Karpas-422 (cell line): Measurements from ENCODE around the gene ZBTB9. TPM values are rescaled to one million over a fixed set of nuclear protein-coding genes. Genes with fewer than 3 reads are reported as not detected.

ENCODE experiments used
- DNase-seq: peaks from one replicate; pipeline ENCODE4 v3.0.0-alpha.2; 2015
- H2AFZ ChIP-seq: fragments of 200-600 bp; sonication (generic); 2 replicates; pipeline ENCODE4 v1.6.1; 2014; ENCODE audit warnings: antibody characterized with exemption, low read length, mixed read lengths
- H3K27ac ChIP-seq: fragments of 200-600 bp; sonication (generic); 2 replicates; pipeline ENCODE4 v1.5.1; 2014; ENCODE audit warnings: mild to moderate bottlenecking, low read length, moderate library complexity
- H3K27me3 ChIP-seq: fragments of 200-600 bp; sonication (generic); 2 replicates; pipeline ENCODE4 v1.6.1; 2014; ENCODE audit warnings: low read length, mixed read lengths
- H3K36me3 ChIP-seq: fragments of 200-600 bp; sonication (generic); 2 replicates; pipeline ENCODE4 v1.6.1; 2014; ENCODE audit warnings: low read length, mixed read lengths; ENCODE audit not compliant: insufficient read depth
- H3K4me1 ChIP-seq: fragments of 200-600 bp; sonication (generic); 2 replicates; pipeline ENCODE4 v1.6.1; 2014; ENCODE audit warnings: mild to moderate bottlenecking, low read length, mixed read lengths
- H3K4me2 ChIP-seq: fragments of 200-600 bp; sonication (generic); 2 replicates; pipeline ENCODE4 v1.6.1; 2014; ENCODE audit warnings: low read length, low read depth, mild to moderate bottlenecking; ENCODE audit not compliant: poor library complexity, severe bottlenecking
- H3K4me3 ChIP-seq: fragments of 200-600 bp; sonication (generic); 2 replicates; pipeline ENCODE4 v1.5.1; 2014; ENCODE audit warnings: mild to moderate bottlenecking, antibody characterized with exemption, low read length, mixed read lengths
- H3K79me2 ChIP-seq: fragments of 200-600 bp; sonication (generic); 2 replicates; pipeline ENCODE4 v1.6.1; 2014; ENCODE audit warnings: mild to moderate bottlenecking, low read length, mixed read lengths
- H3K9ac ChIP-seq: fragments of 200-600 bp; sonication (generic); 2 replicates; pipeline ENCODE4 v1.6.0; 2014; ENCODE audit warnings: low read length
- H3K9me2 ChIP-seq: fragments of 200-600 bp; sonication (generic), shearing (Covaris generic); replicated peaks from 2 replicates; pipeline ENCODE4 v1.6.0; 2014; ENCODE audit warnings: mild to moderate bottlenecking, low read length, moderate library complexity; ENCODE audit not compliant: insufficient read depth
- H3K9me3 ChIP-seq: fragments of 300-700, 200-600 bp; sonication (generic); 2 replicates; pipeline ENCODE4 v1.6.1; 2014; ENCODE audit warnings: low read length, mixed read lengths
- H4K20me1 ChIP-seq: fragments of 200-600 bp; sonication (generic); 2 replicates; pipeline ENCODE4 v1.6.1; 2014; ENCODE audit warnings: mild to moderate bottlenecking, antibody characterized with exemption, low read length, low read depth; ENCODE audit not compliant: insufficient read depth
- total RNA-seq: library from RNA; depleted of rRNA; stranded (reverse); fragments of >200 nt; shearing (Covaris generic); gene quantifications from 2 replicates; pipeline ENCODE4 v1.2.3, GENCODE V29; 2014; ENCODE audit warnings: low replicate concordance

Gene ZBTB9
- total RNA-seq, 1 experiment from 2014 or later = 5.1 TPM

GRCh38 chr6:33416386-33417127 is 37.8 kb upstream of the ZBTB9 start:
- H3K4me1 ChIP-seq = peaks cover 62% of the 10 kb centered on the region
- peaks cover 5% of the 10 kb centered on the region; the same call in 1 of the 2 replicates for H3K36me3 ChIP-seq
- H4K20me1 ChIP-seq = no peaks in the 10 kb centered on the region
- no peaks in the 10 kb centered on the region for H3K9me2 ChIP-seq
- no peak for DNase-seq
- H3K27me3 ChIP-seq = no peaks in the 10 kb centered on the region
- peak overlapping the region; percentile 77 for H3K9ac ChIP-seq
- H3K27ac ChIP-seq = peak overlapping the region; percentile 49
- no peaks in the 10 kb centered on the region for H3K9me3 ChIP-seq
- H3K4me3 ChIP-seq = peak overlapping the region; percentile 69
- peaks cover 33% of the 10 kb centered on the region for H3K79me2 ChIP-seq
- H2AFZ ChIP-seq = no peak overlapping the region
- peak overlapping the region; percentile 85 for H3K4me2 ChIP-seq

- no peak for DNase-seq
- peak overlapping the region; percentile 85 for H3K4me2 ChIP-seq
- H3K36me3 ChIP-seq = peaks cover 5% of the 10 kb centered on the region; the same call in 1 of the 2 replicates
- H3K27ac ChIP-seq = peak overlapping the region; percentile 57
- no peaks in the 10 kb centered on the region for H3K9me2 ChIP-seq
- no peaks in the 10 kb centered on the region for H3K9me3 ChIP-seq
- peak overlapping the region; percentile 44; the same call in 1 of the 2 replicates for H2AFZ ChIP-seq
- peak overlapping the region; percentile 77 for H3K9ac ChIP-seq
- H3K4me1 ChIP-seq = peaks cover 55% of the 10 kb centered on the region
- no peaks in the 10 kb centered on the region for H4K20me1 ChIP-seq
- peaks cover 31% of the 10 kb centered on the region for H3K79me2 ChIP-seq
- peak overlapping the region; percentile 69 for H3K4me3 ChIP-seq
- no peaks in the 10 kb centered on the region for H3K27me3 ChIP-seq
Measured at GRCh38 chr6:33417128-33417902, 37.1 kb upstream of the ZBTB9 start.

GRCh38 chr6:33417903-33418689 is 36.3 kb upstream of the ZBTB9 start, which contains the start of gene CUTA:
TSS of gene CUTA (minus strand) at chr6:33418107. CDS start at chr6:33418000, 107 bp downstream.
- H3K4me2 ChIP-seq = peak within 1 kb of the TSS; percentile 85
- no peaks in the 10 kb centered on the region for H3K9me2 ChIP-seq
- H3K9me3 ChIP-seq = no peaks in the 10 kb centered on the region
- H3K9ac ChIP-seq = peak within 1 kb of the TSS; percentile 77
- no peaks in the 10 kb centered on the region for H3K27me3 ChIP-seq
- peaks cover 5% of the 10 kb centered on the region; the same call in 1 of the 2 replicates for H3K36me3 ChIP-seq
- H3K27ac ChIP-seq = peak within 1 kb of the TSS; percentile 57
- H3K4me3 ChIP-seq = peak within 1 kb of the TSS; percentile 69
- no peaks in the 10 kb centered on the region for H4K20me1 ChIP-seq
- H3K79me2 ChIP-seq = peaks cover 31% of the 10 kb centered on the region
- H2AFZ ChIP-seq = peak within 1 kb of the TSS; percentile 44; the same call in 1 of the 2 replicates
- peak; percentile 100 for DNase-seq
- peaks cover 55% of the 10 kb centered on the region for H3K4me1 ChIP-seq

- peaks cover 55% of the 10 kb centered on the region for H3K4me1 ChIP-seq
Measured at GRCh38 chr6:33418690-33419291, 35.6 kb upstream of the ZBTB9 start.

GRCh38 chr6:33419580-33420490 is 34.5 kb upstream of the ZBTB9 start, which contains the start of gene SYNGAP1:
TSS of gene SYNGAP1 (plus strand) at chr6:33420065. CDS start at chr6:33420265, 200 bp downstream.
- no peaks in the 10 kb centered on the region for H3K27me3 ChIP-seq
- no peak within 1 kb of the TSS for H2AFZ ChIP-seq
- H3K27ac ChIP-seq = peak within 1 kb of the TSS; percentile 54
- peak within 1 kb of the TSS; percentile 71 for H3K4me2 ChIP-seq
- peak within 1 kb of the TSS; percentile 58 for H3K4me3 ChIP-seq
- peaks cover 5% of the 10 kb centered on the region; the same call in 1 of the 2 replicates for H3K36me3 ChIP-seq
- H3K9me3 ChIP-seq = no peaks in the 10 kb centered on the region
- no peaks in the 10 kb centered on the region for H3K9me2 ChIP-seq
- peaks cover 28% of the 10 kb centered on the region for H3K79me2 ChIP-seq
- peaks cover 55% of the 10 kb centered on the region for H3K4me1 ChIP-seq
- H4K20me1 ChIP-seq = no peaks in the 10 kb centered on the region
- DNase-seq = peak; percentile 66
- peak within 1 kb of the TSS; percentile 70 for H3K9ac ChIP-seq

More at GRCh38 chr6:33418690-33419291, 35.6 kb upstream of the ZBTB9 start:
- peak overlapping the region; percentile 58 for H3K4me3 ChIP-seq
- no peaks in the 10 kb centered on the region for H3K9me2 ChIP-seq
- H3K4me2 ChIP-seq = peak overlapping the region; percentile 71
- no peaks in the 10 kb centered on the region for H3K27me3 ChIP-seq
- H3K27ac ChIP-seq = peak overlapping the region; percentile 54
- H2AFZ ChIP-seq = no peak overlapping the region; the same call in 1 of the 2 replicates
- H3K9me3 ChIP-seq = no peaks in the 10 kb centered on the region
- no peaks in the 10 kb centered on the region for H4K20me1 ChIP-seq
- peaks cover 31% of the 10 kb centered on the region for H3K79me2 ChIP-seq
- peaks cover 5% of the 10 kb centered on the region; the same call in 1 of the 2 replicates for H3K36me3 ChIP-seq
- peak overlapping the region; percentile 70 for H3K9ac ChIP-seq
- DNase-seq = no peak

GRCh38 chr6:33420491-33421343 is 33.7 kb upstream of the ZBTB9 start:
- DNase-seq = peak; percentile 60
- Histone ChIP-seq H4K20me1 (no peaks in the 10 kb centered on the region), H3K4me3 (peak overlapping the region; percentile 52; the same call in 1 of the 2 replicates), H3K9me2 (no peaks in the 10 kb centered on the region), H3K36me3 (no peaks in the 10 kb centered on the region), H3K27ac (no peak overlapping the region), H3K79me2 (peaks cover 20% of the 10 kb centered on the region), H3K27me3 (no peaks in the 10 kb centered on the region), H3K9me3 (no peaks in the 10 kb centered on the region), H2AFZ (no peak overlapping the region), H3K9ac (peak overlapping the region; percentile 47), H3K4me1 (peaks cover 52% of the 10 kb centered on the region), H3K4me2 (peak overlapping the region; percentile 38)
